ENCODE measurements around the gene BOLA1. TPM values are rescaled to one million over a fixed set of nuclear protein-coding genes. Genes with fewer than 3 reads are reported as not detected.

The BOLA1 gene
- total RNA-seq, 1 experiment from 2014 or later: 27.7 TPM

GRCh38 chr1:149915429-149916192 lies 16.2 kb downstream of the BOLA1 start:
- Histone ChIP-seq H3K27me3 (ENCODE audit: control insufficient read depth, insufficient read depth, low read length) (peaks cover 2% of the 10 kb centered on the region), H3K36me3 (replicated peaks; ENCODE audit: control insufficient read depth, insufficient read depth, low read length) (peaks cover 4% of the 10 kb centered on the region), H3K4me3 (ENCODE audit: insufficient read depth, low read depth, low read length) (no peak overlapping the region)
- DNase-seq: no peak

GRCh38 chr1:149916193-149916897 lies 17.0 kb downstream of the BOLA1 start:
- peaks cover 4% of the 10 kb centered on the region for H3K36me3 ChIP-seq (replicated peaks; ENCODE audit: control insufficient read depth, insufficient read depth, low read length)
- no peak for DNase-seq
- H3K27me3 ChIP-seq (ENCODE audit: control insufficient read depth, insufficient read depth, low read length): peaks cover 2% of the 10 kb centered on the region
- peak overlapping the region; percentile 84 for H3K4me3 ChIP-seq (ENCODE audit: insufficient read depth, low read depth, low read length)

- peak; percentile 43 for DNase-seq
- Histone ChIP-seq H3K36me3 (replicated peaks; ENCODE audit: control insufficient read depth, insufficient read depth, low read length) (peaks cover 3% of the 10 kb centered on the region; the same call in 1 of the 2 replicates), H3K27me3 (ENCODE audit: control insufficient read depth, insufficient read depth, low read length) (peaks cover 2% of the 10 kb centered on the region), H3K4me3 (ENCODE audit: insufficient read depth, low read depth, low read length) (peak overlapping the region; percentile 84)
These were observed 17.5 kb downstream of the BOLA1 start for GRCh38 chr1:149916898-149917252.

- H3K4me3 ChIP-seq (ENCODE audit: insufficient read depth, low read depth, low read length): peak within 1 kb of the TSS; percentile 84
- H3K27me3 ChIP-seq (ENCODE audit: control insufficient read depth, insufficient read depth, low read length): peaks cover 2% of the 10 kb centered on the region
- H3K36me3 ChIP-seq (replicated peaks; ENCODE audit: control insufficient read depth, insufficient read depth, low read length): peaks cover 3% of the 10 kb centered on the region; the same call in 1 of the 2 replicates
- peak; percentile 96 for DNase-seq
These were observed 18.3 kb downstream of the BOLA1 start, which contains the start of gene SV2A for GRCh38 chr1:149917571-149918144. Gene SV2A (minus strand): TSS chr1:149917844. CDS start chr1:149913840, 4,004 bp downstream.

- no peak for DNase-seq
- H3K36me3 ChIP-seq (replicated peaks; ENCODE audit: control insufficient read depth, insufficient read depth, low read length): peaks cover 27% of the 10 kb centered on the region
- H3K27me3 ChIP-seq (ENCODE audit: control insufficient read depth, insufficient read depth, low read length): no peaks in the 10 kb centered on the region
- H3K4me3 ChIP-seq (ENCODE audit: insufficient read depth, low read depth, low read length): no peak overlapping the region
These were observed 24.3 kb downstream of the BOLA1 start for GRCh38 chr1:149923626-149924025.

- DNase-seq: no peak
- Histone ChIP-seq H3K27me3 (ENCODE audit: control insufficient read depth, insufficient read depth, low read length) (no peaks in the 10 kb centered on the region), H3K4me3 (ENCODE audit: insufficient read depth, low read depth, low read length) (no peak overlapping the region), H3K36me3 (replicated peaks; ENCODE audit: control insufficient read depth, insufficient read depth, low read length) (peaks cover 27% of the 10 kb centered on the region)
These were observed 26.0 kb downstream of the BOLA1 start for GRCh38 chr1:149925345-149925744.

- H3K36me3 ChIP-seq (replicated peaks; ENCODE audit: control insufficient read depth, insufficient read depth, low read length): peaks cover 27% of the 10 kb centered on the region
- no peak for DNase-seq
- H3K4me3 ChIP-seq (ENCODE audit: insufficient read depth, low read depth, low read length): no peak overlapping the region
- H3K27me3 ChIP-seq (ENCODE audit: control insufficient read depth, insufficient read depth, low read length): no peaks in the 10 kb centered on the region
These were observed 26.4 kb downstream of the BOLA1 start for GRCh38 chr1:149925751-149926150.

GRCh38 chr1:149926296-149926695 lies 26.9 kb downstream of the BOLA1 start:
- Histone ChIP-seq H3K36me3 (replicated peaks; ENCODE audit: control insufficient read depth, insufficient read depth, low read length) (peaks cover 27% of the 10 kb centered on the region), H3K27me3 (ENCODE audit: control insufficient read depth, insufficient read depth, low read length) (no peaks in the 10 kb centered on the region), H3K4me3 (ENCODE audit: insufficient read depth, low read depth, low read length) (no peak overlapping the region)
- DNase-seq: no peak

- Histone ChIP-seq H3K36me3 (replicated peaks; ENCODE audit: control insufficient read depth, insufficient read depth, low read length) (peaks cover 27% of the 10 kb centered on the region), H3K4me3 (ENCODE audit: insufficient read depth, low read depth, low read length) (peak overlapping the region; percentile 95), H3K27me3 (ENCODE audit: control insufficient read depth, insufficient read depth, low read length) (no peaks in the 10 kb centered on the region)
- no peak for DNase-seq
These were observed 27.7 kb downstream of the BOLA1 start for GRCh38 chr1:149927056-149927562.

GRCh38 chr1:149927563-149928400 lies 28.4 kb downstream of the BOLA1 start, which contains the start of gene SF3B4:
Gene SF3B4 (minus strand): TSS chr1:149927803. CDS start chr1:149927759, 44 bp downstream.
- no peaks in the 10 kb centered on the region for H3K27me3 ChIP-seq (ENCODE audit: control insufficient read depth, insufficient read depth, low read length)
- H3K4me3 ChIP-seq (ENCODE audit: insufficient read depth, low read depth, low read length): peak within 1 kb of the TSS; percentile 95
- peak; percentile 92 for DNase-seq
- H3K36me3 ChIP-seq (replicated peaks; ENCODE audit: control insufficient read depth, insufficient read depth, low read length): peaks cover 27% of the 10 kb centered on the region

GRCh38 chr1:149928401-149928724 lies 29.0 kb downstream of the BOLA1 start:
- Histone ChIP-seq H3K4me3 (ENCODE audit: insufficient read depth, low read depth, low read length) (peak overlapping the region; percentile 95), H3K27me3 (ENCODE audit: control insufficient read depth, insufficient read depth, low read length) (no peaks in the 10 kb centered on the region), H3K36me3 (replicated peaks; ENCODE audit: control insufficient read depth, insufficient read depth, low read length) (peaks cover 24% of the 10 kb centered on the region)
- no peak for DNase-seq

GRCh38 chr1:149929856-149930255 lies 30.5 kb downstream of the BOLA1 start:
- peaks cover 16% of the 10 kb centered on the region for H3K36me3 ChIP-seq (replicated peaks; ENCODE audit: control insufficient read depth, insufficient read depth, low read length)
- no peaks in the 10 kb centered on the region for H3K27me3 ChIP-seq (ENCODE audit: control insufficient read depth, insufficient read depth, low read length)
- no peak for DNase-seq
- no peak overlapping the region for H3K4me3 ChIP-seq (ENCODE audit: insufficient read depth, low read depth, low read length)

- no peaks in the 10 kb centered on the region for H3K27me3 ChIP-seq (ENCODE audit: control insufficient read depth, insufficient read depth, low read length)
- peaks cover 4% of the 10 kb centered on the region for H3K36me3 ChIP-seq (replicated peaks; ENCODE audit: control insufficient read depth, insufficient read depth, low read length)
- no peak overlapping the region for H3K4me3 ChIP-seq (ENCODE audit: insufficient read depth, low read depth, low read length)
- no peak for DNase-seq
These were observed 31.9 kb downstream of the BOLA1 start for GRCh38 chr1:149931212-149931790.

- no peaks in the 10 kb centered on the region for H3K27me3 ChIP-seq (ENCODE audit: control insufficient read depth, insufficient read depth, low read length)
- no peak overlapping the region for H3K4me3 ChIP-seq (ENCODE audit: insufficient read depth, low read depth, low read length)
- H3K36me3 ChIP-seq (replicated peaks; ENCODE audit: control insufficient read depth, insufficient read depth, low read length): no peaks in the 10 kb centered on the region
- no peak for DNase-seq
These were observed 33.1 kb downstream of the BOLA1 start for GRCh38 chr1:149932474-149932873.

All from H7 (cell line).